ENCODE data around the gene OR6B1.

Gene OR6B1

DNA sequence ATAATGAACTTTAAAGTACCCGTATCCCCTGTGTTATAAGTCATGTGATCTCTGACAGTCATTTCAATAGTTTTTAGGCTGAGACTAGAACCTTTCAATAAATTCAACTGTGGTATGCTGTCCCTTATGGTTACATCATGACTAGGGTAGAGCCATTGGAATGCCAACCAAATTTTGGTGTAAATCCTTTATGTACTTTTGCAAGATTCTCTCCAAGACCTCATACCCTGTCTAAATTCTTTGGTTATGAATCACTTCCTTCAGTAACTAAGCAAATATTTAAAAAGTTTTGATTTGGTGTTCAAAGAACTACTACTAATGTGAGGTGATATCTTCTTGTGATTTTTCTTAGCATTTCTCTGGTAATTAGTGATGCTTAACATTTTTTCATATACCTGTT lies 20.8 kb upstream of the OR6B1 start:
- TF ChIP-seq TAF1 (IDR thresholded peaks at IDR 0.05; ENCODE audit: borderline replicate concordance, low read depth, low read length) (no peak), POLR2AphosphoS5 (IDR thresholded peaks at IDR 0.05; ENCODE audit: low read depth, low read length) (no peak), POLR2A (IDR thresholded peaks at IDR 0.05; ENCODE audit: low read depth, low read length) (no peak)
- FAIRE-seq, result no peak
- no peak for DNase-seq (ENCODE audit: insufficient read length)

DNA sequence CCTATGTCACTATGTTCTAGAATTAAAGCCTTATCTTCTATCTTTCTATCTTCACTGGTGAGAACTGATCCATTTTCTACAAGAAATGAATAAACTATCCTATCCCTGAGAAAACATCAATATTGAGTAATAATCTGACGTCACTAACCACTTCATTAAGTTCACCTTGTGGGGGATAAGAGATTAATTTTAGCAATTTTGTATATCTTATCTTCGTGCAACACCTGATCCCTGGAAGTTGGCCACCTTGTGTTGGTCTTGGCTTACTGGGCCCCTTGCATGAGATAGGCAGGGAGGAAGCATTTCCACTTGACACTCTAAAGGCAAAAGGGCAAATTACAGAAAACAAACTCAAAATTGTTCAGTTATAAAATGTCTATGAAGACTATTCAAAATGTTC lies 20.1 kb upstream of the OR6B1 start:
- DNase-seq (ENCODE audit: insufficient read length) (no peak), FAIRE-seq (no peak)
- TF ChIP-seq POLR2A (IDR thresholded peaks at IDR 0.05; ENCODE audit: low read depth, low read length), result no peak
- no peak for TF ChIP-seq POLR2AphosphoS5 (IDR thresholded peaks at IDR 0.05; ENCODE audit: low read depth, low read length)
- no peak for TF ChIP-seq TAF1 (IDR thresholded peaks at IDR 0.05; ENCODE audit: borderline replicate concordance, low read depth, low read length)

DNA sequence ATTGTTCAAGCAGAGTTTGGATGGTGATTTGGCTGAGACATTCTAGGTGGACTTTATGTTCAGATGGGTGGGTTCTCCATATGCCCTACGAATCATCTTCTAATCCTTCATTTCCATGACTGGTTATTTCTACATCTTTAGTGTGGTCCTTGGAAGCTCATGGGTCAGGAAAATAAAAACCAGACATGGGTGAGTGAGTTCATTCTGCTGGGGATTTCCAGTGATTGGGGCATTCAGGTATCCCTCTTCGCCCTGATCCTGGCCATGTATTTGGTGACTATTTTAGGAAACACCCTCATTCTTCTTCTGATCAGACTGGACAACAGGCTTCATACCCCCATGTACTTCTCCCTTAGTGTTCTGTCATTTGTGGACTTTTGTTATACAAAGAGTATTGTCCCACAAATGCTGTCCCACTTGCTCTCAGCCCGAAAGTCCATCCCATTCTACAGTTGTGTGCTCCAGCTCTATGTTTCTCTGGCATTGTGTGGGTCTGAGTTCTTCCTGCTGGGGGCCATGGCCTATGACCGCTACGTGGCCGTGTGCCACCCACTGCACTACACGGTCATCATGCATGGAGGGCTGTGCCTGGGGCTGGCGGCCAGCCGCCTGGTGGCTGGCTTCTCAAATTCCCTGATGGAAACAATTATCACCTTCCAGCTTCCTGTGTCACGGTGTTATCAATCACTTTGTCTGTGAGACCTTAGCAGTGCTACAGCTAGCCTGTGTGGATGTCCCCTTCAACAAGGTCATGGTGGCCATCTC lies 19.2 kb upstream of the OR6B1 start:
- DNase-seq (ENCODE audit: insufficient read length) (no peak), FAIRE-seq (no peak)
- TF ChIP-seq POLR2AphosphoS5 (IDR thresholded peaks at IDR 0.05; ENCODE audit: low read depth, low read length) (no peak), TAF1 (IDR thresholded peaks at IDR 0.05; ENCODE audit: borderline replicate concordance, low read depth, low read length) (no peak), POLR2A (IDR thresholded peaks at IDR 0.05; ENCODE audit: low read depth, low read length) (no peak)

DNA sequence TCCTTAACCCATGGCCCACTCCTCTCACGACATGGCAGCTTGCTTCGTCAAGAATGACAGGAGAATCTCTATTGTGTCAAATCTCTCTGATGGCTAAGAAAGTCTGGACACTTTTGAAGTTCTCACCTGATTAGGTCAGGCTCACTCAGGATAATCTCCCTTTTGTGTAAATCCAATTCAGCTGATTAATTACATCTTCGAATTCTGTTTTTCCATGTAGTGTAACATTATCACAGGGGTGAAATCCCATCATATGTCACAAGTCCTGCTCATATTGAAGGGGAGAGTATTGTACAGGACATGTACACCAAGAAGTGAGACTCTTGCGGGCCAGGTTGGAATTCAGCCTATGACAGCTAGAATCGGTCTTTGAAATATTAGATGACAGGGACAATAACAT lies 16.2 kb upstream of the OR6B1 start:
- TF ChIP-seq POLR2AphosphoS5 (IDR thresholded peaks at IDR 0.05; ENCODE audit: low read depth, low read length) (no peak), TAF1 (IDR thresholded peaks at IDR 0.05; ENCODE audit: borderline replicate concordance, low read depth, low read length) (no peak), POLR2A (IDR thresholded peaks at IDR 0.05; ENCODE audit: low read depth, low read length) (no peak)
- DNase-seq (ENCODE audit: insufficient read length) (no peak), FAIRE-seq (no peak)

DNA sequence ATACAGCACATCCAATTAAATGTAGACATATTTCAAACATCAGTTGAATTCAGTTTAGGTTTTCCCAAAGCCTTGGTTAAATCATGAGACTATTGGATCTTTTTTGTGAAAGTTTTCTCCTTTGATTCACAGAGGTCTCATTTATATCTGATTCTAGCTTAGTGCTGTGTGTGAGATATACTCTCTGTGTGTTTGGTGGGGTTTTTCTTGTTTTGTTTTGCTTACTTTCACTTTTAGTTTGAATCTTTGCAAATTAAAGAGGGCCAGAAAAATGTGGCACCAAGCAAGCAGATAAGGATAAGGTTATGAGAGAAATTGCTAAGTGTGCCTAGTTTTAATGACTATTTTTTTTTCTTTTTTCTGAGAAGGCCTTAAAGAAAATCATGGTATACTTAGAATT lies 12.6 kb upstream of the OR6B1 start:
- FAIRE-seq, result no peak
- TF ChIP-seq POLR2AphosphoS5 (IDR thresholded peaks at IDR 0.05; ENCODE audit: low read depth, low read length), result no peak
- no peak for TF ChIP-seq TAF1 (IDR thresholded peaks at IDR 0.05; ENCODE audit: borderline replicate concordance, low read depth, low read length)
- TF ChIP-seq POLR2A (IDR thresholded peaks at IDR 0.05; ENCODE audit: low read depth, low read length), result no peak
- no peak for DNase-seq (ENCODE audit: insufficient read length)

DNA sequence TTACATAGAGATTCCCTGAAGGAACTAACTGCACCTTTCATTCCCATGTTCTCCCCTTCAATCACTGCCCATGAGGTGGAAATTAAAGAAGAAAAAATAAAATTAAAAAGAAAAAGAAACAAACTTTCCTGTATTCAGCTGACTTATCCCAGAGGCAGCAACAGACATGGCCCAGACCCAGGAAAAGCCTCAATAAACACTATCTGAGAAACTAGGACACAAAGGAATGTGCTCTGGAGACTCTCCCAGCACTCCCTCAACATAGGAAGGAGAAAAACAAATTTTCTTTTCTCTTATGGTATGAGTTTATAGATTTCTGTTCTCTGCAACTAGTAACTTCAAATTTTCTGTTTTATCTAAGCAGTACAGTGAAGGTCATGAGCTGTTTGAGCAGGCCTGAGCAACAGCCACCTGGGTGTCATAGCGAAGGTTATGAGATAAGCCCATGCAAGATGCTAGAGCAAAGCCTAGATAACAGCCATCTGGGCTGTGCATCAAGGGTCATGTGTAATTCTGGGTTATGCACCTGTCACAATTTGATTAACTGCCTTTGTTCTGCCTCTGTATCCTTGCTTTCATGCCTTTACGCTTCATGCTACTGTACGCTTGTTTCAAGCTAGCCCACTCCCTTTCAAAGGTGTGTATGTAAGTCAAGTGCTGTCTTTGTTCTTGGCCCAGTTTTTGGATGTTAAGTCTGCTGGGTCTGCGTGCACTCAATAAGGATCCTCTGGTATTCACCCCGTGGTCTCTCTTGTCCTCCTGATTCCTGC lies 11.0 kb upstream of the OR6B1 start:
- FAIRE-seq, result no peak
- TF ChIP-seq POLR2A (IDR thresholded peaks at IDR 0.05; ENCODE audit: low read depth, low read length) (no peak), POLR2AphosphoS5 (IDR thresholded peaks at IDR 0.05; ENCODE audit: low read depth, low read length) (no peak), TAF1 (IDR thresholded peaks at IDR 0.05; ENCODE audit: borderline replicate concordance, low read depth, low read length) (no peak)
- no peak for DNase-seq (ENCODE audit: insufficient read length)

DNA sequence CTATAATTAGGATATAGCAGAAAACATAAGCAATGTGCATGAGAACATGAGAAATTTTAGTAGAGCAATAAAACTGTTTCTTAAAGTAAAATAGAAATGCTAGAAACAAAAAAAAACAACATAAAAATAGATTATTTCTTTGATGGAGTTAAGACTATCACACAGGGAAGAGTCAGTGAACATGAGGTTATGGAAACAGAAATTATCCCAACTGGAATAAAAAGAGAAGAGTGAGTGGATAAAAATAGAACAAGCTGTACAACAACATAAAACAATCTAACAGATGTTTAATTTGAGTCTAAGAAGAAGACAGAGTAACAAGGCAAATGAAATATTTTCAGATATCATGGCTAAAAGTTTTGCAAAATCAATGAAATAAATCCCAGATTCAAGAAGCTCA lies 7.5 kb upstream of the OR6B1 start:
- TF ChIP-seq POLR2AphosphoS5 (IDR thresholded peaks at IDR 0.05; ENCODE audit: low read depth, low read length) (no peak), POLR2A (IDR thresholded peaks at IDR 0.05; ENCODE audit: low read depth, low read length) (no peak), TAF1 (IDR thresholded peaks at IDR 0.05; ENCODE audit: borderline replicate concordance, low read depth, low read length) (no peak)
- no peak for FAIRE-seq
- DNase-seq (ENCODE audit: insufficient read length), result no peak

DNA sequence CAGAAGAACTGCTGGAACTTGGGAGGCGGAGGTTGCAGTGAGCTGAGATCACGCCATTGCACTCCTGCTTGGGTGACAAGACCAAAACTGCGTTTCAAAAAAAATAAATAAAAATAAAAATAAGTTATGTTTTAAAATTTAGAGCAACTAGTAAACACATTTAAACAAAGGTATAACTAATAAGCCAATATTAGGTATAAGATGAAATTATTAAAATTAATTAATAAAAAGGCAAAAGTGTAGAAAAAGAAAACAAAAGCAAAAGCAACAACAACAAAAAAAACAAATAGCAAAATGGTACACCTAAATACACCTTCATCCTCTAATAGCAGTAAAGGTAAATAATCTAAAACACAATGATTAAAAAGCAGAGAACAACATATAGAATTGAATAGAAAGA lies 6.2 kb upstream of the OR6B1 start:
- no peak for TF ChIP-seq TAF1 (IDR thresholded peaks at IDR 0.05; ENCODE audit: borderline replicate concordance, low read depth, low read length)
- no peak for TF ChIP-seq POLR2AphosphoS5 (IDR thresholded peaks at IDR 0.05; ENCODE audit: low read depth, low read length)
- no peak for TF ChIP-seq POLR2A (IDR thresholded peaks at IDR 0.05; ENCODE audit: low read depth, low read length)

DNA sequence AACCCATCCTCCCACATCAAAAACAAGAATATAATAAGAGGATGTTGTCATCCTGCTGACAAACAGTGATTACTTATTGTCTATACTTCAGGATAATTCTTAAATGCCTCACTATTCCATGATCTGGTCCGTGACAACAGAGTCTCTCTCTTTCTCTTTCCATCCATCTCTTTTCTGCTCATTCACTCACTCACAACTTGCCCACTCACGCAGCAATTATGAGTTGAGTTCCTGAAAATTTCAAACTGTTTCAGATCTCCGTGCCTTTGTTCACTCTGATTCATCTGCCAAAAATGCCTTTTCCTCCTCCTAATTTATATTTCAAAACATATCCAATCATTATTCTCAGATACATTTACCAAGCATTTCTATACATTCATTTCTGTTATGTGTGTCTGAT lies 1.4 kb downstream of the OR6B1 start:
- no peak for FAIRE-seq
- no peak for DNase-seq (ENCODE audit: insufficient read length)

More for the DNA sequence above, 6.2 kb upstream of the OR6B1 start:
- no peak for DNase-seq (ENCODE audit: insufficient read length)
- FAIRE-seq, result no peak

DNA sequence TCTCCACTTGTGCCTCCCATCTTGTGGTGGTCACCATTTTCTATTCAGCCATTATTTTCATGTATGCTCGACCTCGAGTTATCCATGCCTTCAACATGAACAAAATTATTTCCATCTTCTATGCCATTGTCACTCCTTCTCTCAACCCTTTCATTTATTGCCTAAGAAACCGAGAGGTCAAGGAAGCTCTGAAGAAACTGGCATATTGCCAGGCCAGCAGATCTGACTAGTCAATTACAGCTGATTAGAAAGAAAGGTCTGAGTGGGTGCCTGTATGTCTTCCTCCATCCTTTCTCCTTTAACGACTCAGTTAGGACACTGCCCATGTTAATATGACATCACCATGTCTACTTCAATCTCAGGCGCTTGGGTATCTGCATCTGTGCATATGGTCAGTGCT lies 4.6 kb downstream of the OR6B1 start:
- TF ChIP-seq TAF1 (IDR thresholded peaks at IDR 0.05; ENCODE audit: borderline replicate concordance, low read depth, low read length) (no peak), POLR2AphosphoS5 (IDR thresholded peaks at IDR 0.05; ENCODE audit: low read depth, low read length) (no peak), POLR2A (IDR thresholded peaks at IDR 0.05; ENCODE audit: low read depth, low read length) (no peak)
- no peak for FAIRE-seq
- no peak for DNase-seq (ENCODE audit: insufficient read length)

More for the DNA sequence above, 1.4 kb downstream of the OR6B1 start:
- TF ChIP-seq TAF1 (IDR thresholded peaks at IDR 0.05; ENCODE audit: borderline replicate concordance, low read depth, low read length) (no peak), POLR2A (IDR thresholded peaks at IDR 0.05; ENCODE audit: low read depth, low read length) (no peak), POLR2AphosphoS5 (IDR thresholded peaks at IDR 0.05; ENCODE audit: low read depth, low read length) (no peak)

DNA sequence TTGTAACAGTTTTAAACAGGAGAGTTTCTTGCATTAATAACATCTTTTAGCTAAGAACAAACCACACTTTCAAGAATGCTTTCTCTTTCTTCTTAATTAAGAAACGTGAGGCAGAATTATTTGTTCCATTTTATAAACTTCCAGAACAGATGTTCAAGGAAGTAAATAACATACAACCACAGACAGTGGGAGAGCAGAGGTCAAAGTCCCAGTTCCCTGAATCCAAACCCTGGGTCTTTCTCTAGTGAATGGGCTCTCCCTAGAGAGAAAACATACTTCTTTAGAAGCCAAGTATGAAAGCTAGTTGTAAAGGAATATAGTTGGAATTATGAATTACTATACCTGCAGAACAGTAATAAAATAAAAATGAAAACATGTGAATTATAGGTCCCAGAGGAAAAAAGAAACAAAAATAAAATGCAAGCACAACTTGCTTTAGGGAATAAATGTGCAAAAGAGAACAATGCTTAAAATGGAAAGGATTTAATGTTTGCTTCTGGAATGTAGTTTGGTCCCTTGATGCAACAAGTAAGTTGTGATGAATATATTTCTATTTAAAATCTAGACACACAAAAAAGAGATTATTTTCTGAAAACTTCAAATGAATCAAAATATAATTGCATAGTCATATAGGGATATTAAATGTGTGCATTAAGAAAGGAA lies 6.0 kb downstream of the OR6B1 start:
- FAIRE-seq (no peak), DNase-seq (ENCODE audit: insufficient read length) (no peak)
- TF ChIP-seq TAF1 (IDR thresholded peaks at IDR 0.05; ENCODE audit: borderline replicate concordance, low read depth, low read length), result no peak
- no peak for TF ChIP-seq POLR2A (IDR thresholded peaks at IDR 0.05; ENCODE audit: low read depth, low read length)
- no peak for TF ChIP-seq POLR2AphosphoS5 (IDR thresholded peaks at IDR 0.05; ENCODE audit: low read depth, low read length)

Measured in GM12892 (cell line).